CD14-positive monocyte (primary cell): ENCODE results near the gene EIF3C. TPM values are rescaled to one million over a fixed set of nuclear protein-coding genes. Genes with fewer than 3 reads are reported as not detected.
A peak's percentile ranks its signal among the peaks of the same experiment; 100 is the strongest.
"Not testable (repeated sequence)": the region's sequence is repeated elsewhere in the genome, so short reads cannot be mapped to it uniquely, and the experiment has no call there.

Source experiments
- DNase-seq, 3 donors: peaks; one replicate each; pipeline ENCODE4 v3.0.0-alpha.2; 2011 to 2022
- H2AFZ ChIP-seq: 2 replicates; pipeline ENCODE4 v1.6.0; 2012; ENCODE audit warnings: mild to moderate bottlenecking, low read depth, low read length, inconsistent platforms; ENCODE audit not compliant: insufficient read depth, poor library complexity, severe bottlenecking
- H3K27ac ChIP-seq, 2 donors: 1 replicate in 1 of 2; 2 replicates in 1 of 2; pipeline ENCODE4 v1.5.1; 2012 to 2013; ENCODE audit warnings: low read length in 2 of 2, control low read depth in 1 of 2, inconsistent platforms in 1 of 2, low read depth in 1 of 2, mild to moderate bottlenecking in 1 of 2
- H3K27me3 ChIP-seq, 2 donors: one replicate each; pipeline versions ENCODE4 v1.6.0 to v1.6.1; 2011 to 2013; ENCODE audit warnings: low read length in 2 of 2; ENCODE audit not compliant: control insufficient read depth in 2 of 2, insufficient read depth in 2 of 2
- H3K36me3 ChIP-seq, 2 donors: replicated peaks in 1 of 2; 1 replicate in 1 of 2; 2 replicates in 1 of 2; pipeline versions ENCODE4 v1.5.1 to v1.6.1; 2012 to 2013; ENCODE audit warnings: low read length in 2 of 2, control low read depth in 1 of 2, inconsistent platforms in 1 of 2, mild to moderate bottlenecking in 1 of 2; ENCODE audit not compliant: insufficient read depth in 2 of 2, control insufficient read depth in 1 of 2
- H3K4me1 ChIP-seq, 2 donors: 1 replicate in 1 of 2; 2 replicates in 1 of 2; pipeline versions ENCODE4 v1.5.1 to v1.6.1; 2012 to 2013; ENCODE audit warnings: low read length in 2 of 2, control low read depth in 1 of 2, inconsistent platforms in 1 of 2, mild to moderate bottlenecking in 1 of 2, moderate library complexity in 1 of 2; ENCODE audit not compliant: insufficient read depth in 2 of 2, control insufficient read depth in 1 of 2
- H3K4me2 ChIP-seq: replicated peaks from 2 replicates; pipeline ENCODE3; 2012; ENCODE audit warnings: low read length, moderate library complexity, mild to moderate bottlenecking; ENCODE audit not compliant: poor library complexity, severe bottlenecking; ENCODE audit errors: extremely low read depth
- H3K4me3 ChIP-seq, 3 experiments: fragments of 200-600 bp in 1 of 3; sonication (generic) in 1 of 3; replicated peaks in 1 of 3; 1 replicate in 2 of 3; 2 replicates in 1 of 3; pipeline ENCODE4 v1.5.1; 2011 to 2013; ENCODE audit warnings: low read length in 3 of 3, mild to moderate bottlenecking in 3 of 3, control low read depth in 2 of 3, low read depth in 2 of 3, inconsistent platforms in 1 of 3, moderate library complexity in 1 of 3
- H3K79me2 ChIP-seq: 2 replicates; pipeline ENCODE4 v1.6.0; 2012; ENCODE audit warnings: mild to moderate bottlenecking, control low read depth, inconsistent platforms, low read length, moderate library complexity; ENCODE audit not compliant: insufficient read depth
- H3K9ac ChIP-seq: 2 replicates; pipeline ENCODE4 v1.6.0; 2017; ENCODE audit warnings: low read length, mild to moderate bottlenecking; ENCODE audit not compliant: insufficient read depth, poor library complexity, severe bottlenecking
- H3K9me3 ChIP-seq, 2 donors: replicated peaks in 1 of 2; 1 replicate in 1 of 2; 2 replicates in 1 of 2; pipeline versions ENCODE4 v1.5.1 to v1.6.1; 2012 to 2013; ENCODE audit warnings: low read length in 2 of 2, control low read depth in 1 of 2; ENCODE audit not compliant: control insufficient read depth in 1 of 2, insufficient read depth in 1 of 2
- H4K20me1 ChIP-seq: 2 replicates; pipeline ENCODE4 v1.6.0; 2012; ENCODE audit warnings: mild to moderate bottlenecking, low read length, control low read depth, moderate library complexity; ENCODE audit not compliant: insufficient read depth
- H3K27ac Mint-ChIP-seq, 7 donors: one replicate each; pipeline ENCODE4 v1.8.0; 2020; ENCODE audit warnings: mild to moderate bottlenecking in 7 of 7, mixed read lengths in 7 of 7, moderate library complexity in 6 of 7, inconsistent platforms in 2 of 7
- H3K27me3 Mint-ChIP-seq, 3 donors: one replicate each; pipeline ENCODE4 v1.8.0; 2021 to 2022; ENCODE audit warnings: low read depth in 3 of 3, mild to moderate bottlenecking in 3 of 3, mixed read lengths in 3 of 3, moderate library complexity in 3 of 3, inconsistent platforms in 1 of 3
- H3K36me3 Mint-ChIP-seq, 2 donors: one replicate each; pipeline ENCODE4 v1.8.0; 2020; ENCODE audit warnings: mixed read lengths in 2 of 2, inconsistent platforms in 1 of 2, mild to moderate bottlenecking in 1 of 2
- H3K4me1 Mint-ChIP-seq: one replicate; pipeline ENCODE4 v1.8.0; 2020; ENCODE audit warnings: mild to moderate bottlenecking, mixed read lengths
- H3K4me3 Mint-ChIP-seq, 2 donors: one replicate each; pipeline ENCODE4 v1.8.0; 2020; ENCODE audit warnings: mild to moderate bottlenecking in 2 of 2, mixed read lengths in 2 of 2, moderate library complexity in 1 of 2
- H3K9me3 Mint-ChIP-seq, 7 donors: one replicate each; pipeline ENCODE4 v1.8.0; 2020 to 2022; ENCODE audit warnings: mixed read lengths in 7 of 7, mild to moderate bottlenecking in 6 of 7, moderate library complexity in 6 of 7, inconsistent platforms in 2 of 7
- WGBS: methylation state at CpG from one replicate; pipeline ENCODE4 v1.1.5; 2013; ENCODE audit warnings: missing lambda C conversion rate; ENCODE audit not compliant: insufficient coverage; 5-methylcytosine and 5-hydroxymethylcytosine counted together
- intact Hi-C, 2 donors: fragments of 100-400 bp; cut with micrococcal nuclease; formaldehyde crosslinking; loops; one replicate each; pipeline versions ENCODE4 v1.15.0 to v1.15.1; 2023
- polyA plus RNA-seq, 3 donors: library from polyadenylated mRNA; depleted of rRNA in 1 of 3; unstranded in 2 of 3; stranded (reverse) in 1 of 3; fragments of 300-500 nt in 2 of 3; fragments of >200 nt in 1 of 3; fragmentation: Illumina TruSeq in 2 of 3; gene quantifications; 1 replicate in 2 of 3; 2 replicates in 1 of 3; pipeline ENCODE4 v1.2.3, GENCODE V29; 2012 to 2021

The EIF3C gene
- polyA plus RNA-seq, 3 donors: 120 to 187 (median 170) TPM

GRCh38 chr16:28699792-28700191, 11.5 kb upstream of the EIF3C start:
- H3K79me2 ChIP-seq, H3K36me3 Mint-ChIP-seq, H3K27me3 Mint-ChIP-seq, H3K9ac ChIP-seq, H3K4me1 Mint-ChIP-seq, H3K9me3 Mint-ChIP-seq, H3K4me2 ChIP-seq, intact Hi-C loops, H3K27ac ChIP-seq, H2AFZ ChIP-seq, H3K4me1 ChIP-seq, H3K36me3 ChIP-seq, H3K4me3 Mint-ChIP-seq, H4K20me1 ChIP-seq, DNase-seq, H3K27me3 ChIP-seq, H3K4me3 ChIP-seq, H3K27ac Mint-ChIP-seq, H3K9me3 ChIP-seq: not testable (repeated sequence)
- WGBS: no CpG with 5 or more reads among the region's 9 CpGs

GRCh38 chr16:28700349-28700748, 10.9 kb upstream of the EIF3C start:
- H3K4me3 Mint-ChIP-seq, H3K27me3 Mint-ChIP-seq, H3K4me2 ChIP-seq, H3K4me3 ChIP-seq, H3K36me3 Mint-ChIP-seq, intact Hi-C loops, H3K27ac Mint-ChIP-seq, H2AFZ ChIP-seq, H3K4me1 ChIP-seq, H3K9me3 Mint-ChIP-seq, H3K27ac ChIP-seq, H3K9me3 ChIP-seq, H3K9ac ChIP-seq, H4K20me1 ChIP-seq, H3K36me3 ChIP-seq, H3K4me1 Mint-ChIP-seq, H3K27me3 ChIP-seq, H3K79me2 ChIP-seq: not testable (repeated sequence)
- peak in 1 of 3 donors; percentile 0 for DNase-seq
- 96% methylated on average over 5 of the region's 19 CpGs for WGBS

- H3K79me2 ChIP-seq, intact Hi-C loops, H3K4me2 ChIP-seq, H3K9me3 ChIP-seq, H2AFZ ChIP-seq, H3K27ac Mint-ChIP-seq, H3K4me1 ChIP-seq, H3K36me3 ChIP-seq, H3K4me1 Mint-ChIP-seq, H4K20me1 ChIP-seq, H3K9me3 Mint-ChIP-seq, H3K27me3 ChIP-seq, H3K4me3 Mint-ChIP-seq, H3K4me3 ChIP-seq, H3K27ac ChIP-seq, H3K9ac ChIP-seq, H3K36me3 Mint-ChIP-seq, H3K27me3 Mint-ChIP-seq, DNase-seq: not testable (repeated sequence)
- no CpG with 5 or more reads among the region's 8 CpGs for WGBS
Observed at GRCh38 chr16:28701384-28701783, 9.9 kb upstream of the EIF3C start.

GRCh38 chr16:28704246-28704645, 7.0 kb upstream of the EIF3C start:
- H3K4me2 ChIP-seq, H4K20me1 ChIP-seq, H3K27ac Mint-ChIP-seq, H3K36me3 ChIP-seq, intact Hi-C loops, H3K27me3 Mint-ChIP-seq, H3K27ac ChIP-seq, H3K9me3 Mint-ChIP-seq, DNase-seq, H3K4me1 ChIP-seq, H3K79me2 ChIP-seq, H3K4me3 ChIP-seq, H3K9ac ChIP-seq, H3K9me3 ChIP-seq, H3K4me3 Mint-ChIP-seq, H3K4me1 Mint-ChIP-seq, H3K27me3 ChIP-seq, H2AFZ ChIP-seq, H3K36me3 Mint-ChIP-seq: not testable (repeated sequence)
- no CpG with 5 or more reads among the region's 7 CpGs for WGBS
